K562 (cell line): ENCODE results near the gene HUNK. TPM values are rescaled to one million over a fixed set of nuclear protein-coding genes. Genes with fewer than 3 reads are reported as not detected.

Experiments
- ATAC-seq: fragments of 200-7000 bp; cut with Tn5 transposase; 3 replicates; pipeline ENCODE4 v1.9.1; 2020; ENCODE audit warnings: moderate library complexity
- BruUV-seq: library from RNA; stranded (reverse); fragments of 400-500 nt; replicated peaks from 2 replicates; lab custom pipeline; 2021; lab: Mats Ljungman, UMichigan
- CTCF ChIA-PET: fragments of 300-600 bp; formaldehyde crosslinking; extraction: SDS; loops from one replicate; lab custom pipeline; 2021; ENCODE audit warnings: low intra/inter-chr PET ratio; lab: Yijun Ruan, JAX
- POLR2A ChIA-PET: fragments of 300-600, 350-650 bp; sonication (Branson Sonifier 250); formaldehyde crosslinking; extraction: SDS; loops from one replicate; lab custom pipeline; 2021; ENCODE audit warnings: antibody characterized with exemption, inconsistent platforms; lab: Yijun Ruan, JAX
- DNase-seq, 4 experiments: peaks; one replicate each; pipeline versions ENCODE4 v3.0.0 to v3.0.0-alpha.2; 2011 to 2018; ENCODE audit warnings: low spot score in 3 of 4, mixed read lengths in 3 of 4; ENCODE audit errors: extremely low read depth in 1 of 4
- FAIRE-seq: peaks from 2 replicates; lab custom pipeline; 2011; peaks lifted over from hg19 to GRCh38; lab: Jason Lieb, UNC
- H2AFZ ChIP-seq: 2 replicates; pipeline ENCODE4 v1.6.0; 2011; ENCODE audit warnings: low read depth, low read length, control low read depth, inconsistent platforms
- H3K27ac ChIP-seq: fragments of 200-600 bp; 3 replicates; pipeline ENCODE4 v1.8.0; 2011; ENCODE audit warnings: low read depth, mild to moderate bottlenecking, control low read depth, inconsistent platforms, low read length, moderate library complexity, mixed read lengths; ENCODE audit errors: extremely low read depth
- H3K27me3 ChIP-seq, 2 experiments: fragments of 300-600 bp in 1 of 2; 2 replicates in 1 of 2; 3 replicates in 1 of 2; pipeline versions ENCODE4 v1.6.0 to v1.8.0; 2011; ENCODE audit warnings: inconsistent platforms in 2 of 2, low read length in 2 of 2, mild to moderate bottlenecking in 1 of 2, mixed read lengths in 1 of 2, moderate library complexity in 1 of 2; ENCODE audit not compliant: control insufficient read depth in 2 of 2, insufficient read depth in 2 of 2
- H3K36me3 ChIP-seq: fragments of 300-600 bp; 3 replicates; pipeline ENCODE4 v1.8.0; 2011; ENCODE audit warnings: mild to moderate bottlenecking, low read length, inconsistent platforms; ENCODE audit not compliant: control insufficient read depth, insufficient read depth
- H3K4me1 ChIP-seq, 2 experiments: fragments of 200-600 bp in 1 of 2; replicated peaks in 1 of 2; 2 replicates in 1 of 2; 3 replicates in 1 of 2; pipeline versions ENCODE4 v1.5.1 to v1.8.0; 2011; ENCODE audit warnings: inconsistent platforms in 2 of 2, low read length in 2 of 2, mild to moderate bottlenecking in 1 of 2, mixed read lengths in 1 of 2, moderate library complexity in 1 of 2; ENCODE audit not compliant: control insufficient read depth in 2 of 2, insufficient read depth in 2 of 2
- H3K4me2 ChIP-seq: 2 replicates; pipeline ENCODE4 v1.6.1; 2011; ENCODE audit warnings: low read length, control low read depth, inconsistent platforms, mixed read lengths; ENCODE audit not compliant: insufficient read depth
- H3K4me3 ChIP-seq: fragments of 200-600 bp; sonication (generic), shearing (Covaris generic); 2 replicates; pipeline ENCODE4 v1.5.1; 2016; ENCODE audit warnings: control low read depth, inconsistent platforms
- H3K79me2 ChIP-seq: fragments of 200-600 bp; 3 replicates; pipeline ENCODE4 v1.8.0; 2011; ENCODE audit warnings: low read length, inconsistent platforms; ENCODE audit not compliant: control insufficient read depth, insufficient read depth
- H3K9ac ChIP-seq, 2 experiments: 2 replicates each; pipeline versions ENCODE4 v1.6.0 to v1.6.1; 2011; ENCODE audit warnings: low read depth in 2 of 2, low read length in 2 of 2, control low read depth in 1 of 2, inconsistent platforms in 1 of 2, mild to moderate bottlenecking in 1 of 2, mixed read lengths in 1 of 2; ENCODE audit not compliant: insufficient read depth in 1 of 2
- H3K9me1 ChIP-seq: one replicate; pipeline ENCODE4 v1.6.0; 2011; ENCODE audit warnings: inconsistent platforms, mild to moderate bottlenecking, low read length, moderate library complexity; ENCODE audit not compliant: control insufficient read depth, insufficient read depth
- H3K9me3 ChIP-seq: replicated peaks from 2 replicates; pipeline ENCODE4 v1.5.1; 2011; ENCODE audit warnings: low read depth, low read length, inconsistent platforms; ENCODE audit not compliant: control insufficient read depth, insufficient read depth
- H4K20me1 ChIP-seq: replicated peaks from 2 replicates; pipeline ENCODE4 v1.6.1; 2011; ENCODE audit warnings: low read length, inconsistent platforms, mixed read lengths; ENCODE audit not compliant: control insufficient read depth, insufficient read depth
- CSDE1 ChIP-seq, 2 experiments: fragments of 450-650 bp; IDR thresholded peaks; 2 replicates each; pipeline ENCODE4 v1.6.1; 2016; ENCODE audit warnings: mild to moderate bottlenecking in 1 of 2
- CXXC5 ChIP-seq: fragments of 250-450 bp; sonication (Bioruptor Pico); IDR thresholded peaks from 2 replicates; pipeline ENCODE4 v1.8.0; 2022; ENCODE audit warnings: inconsistent platforms, mild to moderate bottlenecking, moderate library complexity
- GTF3C2 ChIP-seq: IDR thresholded peaks from 3 replicates; pipeline ENCODE4 v1.6.1; 2011; ENCODE audit warnings: borderline replicate concordance, mild to moderate bottlenecking, moderate library complexity; ENCODE audit not compliant: insufficient read length; ENCODE audit errors: extremely low read depth
- HEY1 ChIP-seq: fragments of 250-450 bp; sonication (Bioruptor Pico); IDR thresholded peaks from 2 replicates; pipeline ENCODE4 v1.5.0; 2020; ENCODE audit warnings: mild to moderate bottlenecking, moderate library complexity, borderline replicate concordance
- RUNX1 ChIP-seq: sonication (generic); IDR thresholded peaks from 2 replicates; pipeline ENCODE4 v1.6.1; 2016; ENCODE audit warnings: antibody characterized with exemption, low read depth
- SMC3 ChIP-seq: conservative IDR thresholded peaks from 2 replicates; pipeline ENCODE4 v1.6.1; 2011; ENCODE audit warnings: low read depth, low read length, improper control_type of control experiment; ENCODE audit not compliant: insufficient read depth
- STAT5A ChIP-seq: IDR thresholded peaks from 2 replicates; pipeline ENCODE4 v1.6.1; 2012; ENCODE audit warnings: low read length, inconsistent platforms, borderline replicate concordance
- TAF9B ChIP-seq: fragments of 450-650 bp; IDR thresholded peaks from 2 replicates; pipeline ENCODE4 v1.6.1; 2018; ENCODE audit warnings: mild to moderate bottlenecking; ENCODE audit not compliant: partially characterized antibody
- WGBS: fragments of 100-300 bp; shearing (Covaris generic); methylation state at CpG from one replicate; pipeline ENCODE4 v1.1.6; 2016; ENCODE audit warnings: low coverage, mixed read lengths; ENCODE audit not compliant: insufficient coverage; ENCODE audit errors: missing lambda C conversion rate; 5-methylcytosine and 5-hydroxymethylcytosine counted together
- in situ Hi-C: fragments of 300-500 bp; cut with MboI; formaldehyde crosslinking; loops from 4 replicates; pipeline ENCODE4 v1.15.0; 2018; ENCODE audit warnings: inconsistent platforms, mixed read lengths
- intact Hi-C: fragments of 100-400 bp; cut with micrococcal nuclease; formaldehyde crosslinking; loops from 2 replicates; pipeline ENCODE4 v1.14.2; 2022
- polyA plus RNA-seq, 8 experiments: library from polyadenylated mRNA; depleted of rRNA in 4 of 8; stranded (reverse) in 5 of 8; unstranded in 3 of 8; fragments of >200 nt; fragmentation: Nextera tagmentation in 2 of 8; fragmentation: Illumina TruSeq in 1 of 8; extraction: Ambion mirVana in 2 of 8; extraction: Trizol in 1 of 8; gene quantifications; 2 replicates each; pipeline versions ENCODE4 v1.2.1 to v1.2.3, GENCODE V29; 2011 to 2014; ENCODE audit warnings: inconsistent platforms in 1 of 8, missing spikeins in 1 of 8
- total RNA-seq, 7 experiments: library from RNA; depleted of rRNA in 6 of 7; stranded (reverse); fragments of >200 nt in 6 of 7; fragmentation: Illumina TruSeq in 2 of 7; extraction: Trizol in 2 of 7; gene quantifications; 2 replicates each; pipeline versions ENCODE4 v1.2.1 to v1.2.3, GENCODE V29; 2011 to 2021; ENCODE audit warnings: low replicate concordance in 1 of 7
- TF ChIP-seq, protein P1 (sequence below): sonication (generic); formaldehyde crosslinking; IDR thresholded peaks from 2 replicates; pipeline ENCODE4 v1.8.0; 2022; ENCODE audit warnings: mild to moderate bottlenecking, low read depth, missing genetic modification reagents
- TF ChIP-seq, protein P2 (sequence below): fragments of 250-450 bp; sonication (Bioruptor Pico); IDR thresholded peaks from 2 replicates; pipeline ENCODE4 v1.8.0; 2022; ENCODE audit warnings: moderate library complexity, mild to moderate bottlenecking, inconsistent platforms
- TF ChIP-seq, protein P3 (sequence below): fragments of 450-650 bp; IDR thresholded peaks from 2 replicates; pipeline ENCODE4 v1.7.0; 2016; ENCODE audit warnings: borderline replicate concordance
- TF ChIP-seq, protein P4 (sequence below): fragments of 450-650 bp; IDR thresholded peaks from 2 replicates; pipeline ENCODE4 v1.6.1; 2014; ENCODE audit warnings: low read depth, mild to moderate bottlenecking, moderate library complexity, borderline replicate concordance

HUNK gene
- total and polyA plus RNA-seq, 9 of the 15 experiments (the other 6 are each of a cell fraction or from before 2014, with no cell fraction given), result not detected

DNA sequence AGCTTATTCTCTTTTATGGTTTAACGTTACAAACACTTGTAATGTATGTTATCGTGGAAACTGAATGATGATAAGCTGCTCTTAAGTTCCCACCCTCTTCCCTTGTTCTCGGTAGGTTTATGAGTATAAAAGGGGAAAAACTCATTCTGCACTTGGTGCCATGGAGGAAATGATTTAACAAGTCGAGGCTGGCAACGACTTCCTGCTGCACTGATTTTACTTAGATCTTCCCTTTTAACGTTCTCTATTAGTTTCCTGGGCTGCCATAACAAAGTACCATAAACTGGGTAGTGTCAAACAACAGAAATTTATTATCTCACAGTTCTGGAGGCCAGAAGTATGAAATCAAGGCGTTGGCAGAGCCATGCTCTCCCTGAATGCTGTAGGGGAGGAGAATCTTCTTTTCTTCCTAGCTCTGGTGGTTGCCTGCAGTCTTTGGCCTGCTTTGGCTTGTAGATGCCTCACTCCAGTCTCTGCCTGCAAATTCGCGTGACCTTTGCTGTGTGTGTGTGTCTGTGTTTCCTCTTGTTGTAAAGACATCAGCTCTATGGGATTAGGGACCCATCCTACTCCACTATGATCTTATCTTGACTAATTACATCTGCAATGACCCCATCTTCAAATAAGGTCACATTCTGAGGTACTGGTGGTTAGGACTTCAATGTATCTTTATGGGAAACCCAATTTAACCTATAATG is 26.3 kb downstream of the HUNK start:
- no peak for FAIRE-seq
- no TSS peak for BruUV-seq
- no peaks in the 10 kb centered on the region for H3K79me2 ChIP-seq
- intact Hi-C loops, result no loop called here
- no peaks in the 10 kb centered on the region for H3K9me3 ChIP-seq
- DNase-seq, result no peak
- no peak overlapping the region for H3K27ac ChIP-seq
- in situ Hi-C loops, result no loop called here
- no peak overlapping the region for H3K4me3 ChIP-seq
- H3K9ac ChIP-seq, result no peak overlapping the region
- ChIA-PET POLR2A (no interaction called here), CTCF (no interaction called here)
- H3K9me1 ChIP-seq, result no peaks in the 10 kb centered on the region
- H3K4me2 ChIP-seq, result no peak overlapping the region
- H2AFZ ChIP-seq, result no peak overlapping the region
- H4K20me1 ChIP-seq, result no peaks in the 10 kb centered on the region
- no peaks in the 10 kb centered on the region for H3K36me3 ChIP-seq
- H3K27me3 ChIP-seq, result peaks cover 11 to 32% of the 10 kb centered on the region in 2 experiments; a peak in 4 of 5 replicates
- ATAC-seq, result no peak
- WGBS, result under 1% methylated on average over 9 of the region's 9 CpGs
- no peaks in the 10 kb centered on the region for H3K4me1 ChIP-seq
- TF ChIP-seq STAT5A (no peak), GTF3C2 (no peak), CSDE1 (IDR thresholded peaks at IDR 0.05) (no peak), SMC3 (no peak), TAF9B (no peak), HEY1 (CRISPR knock-in tag) (no peak), CXXC5 (CRISPR knock-in tag) (no peak), RUNX1 (no peak)
- TF ChIP-seq, protein P1, sequence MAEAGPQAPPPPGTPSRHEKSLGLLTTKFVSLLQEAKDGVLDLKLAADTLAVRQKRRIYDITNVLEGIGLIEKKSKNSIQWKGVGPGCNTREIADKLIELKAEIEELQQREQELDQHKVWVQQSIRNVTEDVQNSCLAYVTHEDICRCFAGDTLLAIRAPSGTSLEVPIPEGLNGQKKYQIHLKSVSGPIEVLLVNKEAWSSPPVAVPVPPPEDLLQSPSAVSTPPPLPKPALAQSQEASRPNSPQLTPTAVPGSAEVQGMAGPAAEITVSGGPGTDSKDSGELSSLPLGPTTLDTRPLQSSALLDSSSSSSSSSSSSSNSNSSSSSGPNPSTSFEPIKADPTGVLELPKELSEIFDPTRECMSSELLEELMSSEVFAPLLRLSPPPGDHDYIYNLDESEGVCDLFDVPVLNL, result no peak
- TF ChIP-seq, protein P2, sequence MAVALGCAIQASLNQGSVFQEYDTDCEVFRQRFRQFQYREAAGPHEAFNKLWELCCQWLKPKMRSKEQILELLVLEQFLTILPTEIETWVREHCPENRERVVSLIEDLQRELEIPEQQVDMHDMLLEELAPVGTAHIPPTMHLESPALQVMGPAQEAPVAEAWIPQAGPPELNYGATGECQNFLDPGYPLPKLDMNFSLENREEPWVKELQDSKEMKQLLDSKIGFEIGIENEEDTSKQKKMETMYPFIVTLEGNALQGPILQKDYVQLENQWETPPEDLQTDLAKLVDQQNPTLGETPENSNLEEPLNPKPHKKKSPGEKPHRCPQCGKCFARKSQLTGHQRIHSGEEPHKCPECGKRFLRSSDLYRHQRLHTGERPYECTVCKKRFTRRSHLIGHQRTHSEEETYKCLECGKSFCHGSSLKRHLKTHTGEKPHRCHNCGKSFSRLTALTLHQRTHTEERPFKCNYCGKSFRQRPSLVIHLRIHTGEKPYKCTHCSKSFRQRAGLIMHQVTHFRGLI (CRISPR knock-in tag), result no peak
- TF ChIP-seq, protein P3, sequence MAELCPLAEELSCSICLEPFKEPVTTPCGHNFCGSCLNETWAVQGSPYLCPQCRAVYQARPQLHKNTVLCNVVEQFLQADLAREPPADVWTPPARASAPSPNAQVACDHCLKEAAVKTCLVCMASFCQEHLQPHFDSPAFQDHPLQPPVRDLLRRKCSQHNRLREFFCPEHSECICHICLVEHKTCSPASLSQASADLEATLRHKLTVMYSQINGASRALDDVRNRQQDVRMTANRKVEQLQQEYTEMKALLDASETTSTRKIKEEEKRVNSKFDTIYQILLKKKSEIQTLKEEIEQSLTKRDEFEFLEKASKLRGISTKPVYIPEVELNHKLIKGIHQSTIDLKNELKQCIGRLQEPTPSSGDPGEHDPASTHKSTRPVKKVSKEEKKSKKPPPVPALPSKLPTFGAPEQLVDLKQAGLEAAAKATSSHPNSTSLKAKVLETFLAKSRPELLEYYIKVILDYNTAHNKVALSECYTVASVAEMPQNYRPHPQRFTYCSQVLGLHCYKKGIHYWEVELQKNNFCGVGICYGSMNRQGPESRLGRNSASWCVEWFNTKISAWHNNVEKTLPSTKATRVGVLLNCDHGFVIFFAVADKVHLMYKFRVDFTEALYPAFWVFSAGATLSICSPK, result no peak
- TF ChIP-seq, protein P4, sequence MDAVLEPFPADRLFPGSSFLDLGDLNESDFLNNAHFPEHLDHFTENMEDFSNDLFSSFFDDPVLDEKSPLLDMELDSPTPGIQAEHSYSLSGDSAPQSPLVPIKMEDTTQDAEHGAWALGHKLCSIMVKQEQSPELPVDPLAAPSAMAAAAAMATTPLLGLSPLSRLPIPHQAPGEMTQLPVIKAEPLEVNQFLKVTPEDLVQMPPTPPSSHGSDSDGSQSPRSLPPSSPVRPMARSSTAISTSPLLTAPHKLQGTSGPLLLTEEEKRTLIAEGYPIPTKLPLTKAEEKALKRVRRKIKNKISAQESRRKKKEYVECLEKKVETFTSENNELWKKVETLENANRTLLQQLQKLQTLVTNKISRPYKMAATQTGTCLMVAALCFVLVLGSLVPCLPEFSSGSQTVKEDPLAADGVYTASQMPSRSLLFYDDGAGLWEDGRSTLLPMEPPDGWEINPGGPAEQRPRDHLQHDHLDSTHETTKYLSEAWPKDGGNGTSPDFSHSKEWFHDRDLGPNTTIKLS, result no peak
